Measurements from ENCODE around the gene ARCN1. TPM values are rescaled to one million over a fixed set of nuclear protein-coding genes. Genes with fewer than 3 reads are reported as not detected.

The ARCN1 gene
- total RNA-seq, 1 donor from 2014 or later = 88.7 TPM

DNA sequence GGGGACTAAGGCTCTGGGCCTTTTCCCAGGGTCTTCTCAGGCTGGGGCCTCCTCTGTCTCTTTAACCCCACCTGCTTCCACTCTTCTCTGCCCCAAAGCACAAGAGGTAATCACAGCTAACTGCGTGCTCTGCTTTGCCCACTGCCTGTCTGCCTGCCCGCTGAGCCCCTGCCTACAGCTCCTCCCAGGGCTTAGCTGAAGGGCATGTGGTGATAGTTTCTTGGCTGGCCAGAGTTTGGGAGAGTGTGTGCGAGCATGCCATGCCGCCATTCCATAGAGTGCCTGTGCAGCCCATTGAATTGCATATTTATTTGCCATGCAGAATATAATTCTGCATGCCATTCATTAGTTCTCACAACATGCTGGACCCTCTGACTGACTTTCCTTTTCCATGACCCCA lies 67.7 kb downstream of the ARCN1 start:
- no peak for DNase-seq (ENCODE audit: low read depth)
- no peak overlapping the region for H3K4me3 ChIP-seq (ENCODE audit: low read depth, low read length)
- TF ChIP-seq, protein P1, sequence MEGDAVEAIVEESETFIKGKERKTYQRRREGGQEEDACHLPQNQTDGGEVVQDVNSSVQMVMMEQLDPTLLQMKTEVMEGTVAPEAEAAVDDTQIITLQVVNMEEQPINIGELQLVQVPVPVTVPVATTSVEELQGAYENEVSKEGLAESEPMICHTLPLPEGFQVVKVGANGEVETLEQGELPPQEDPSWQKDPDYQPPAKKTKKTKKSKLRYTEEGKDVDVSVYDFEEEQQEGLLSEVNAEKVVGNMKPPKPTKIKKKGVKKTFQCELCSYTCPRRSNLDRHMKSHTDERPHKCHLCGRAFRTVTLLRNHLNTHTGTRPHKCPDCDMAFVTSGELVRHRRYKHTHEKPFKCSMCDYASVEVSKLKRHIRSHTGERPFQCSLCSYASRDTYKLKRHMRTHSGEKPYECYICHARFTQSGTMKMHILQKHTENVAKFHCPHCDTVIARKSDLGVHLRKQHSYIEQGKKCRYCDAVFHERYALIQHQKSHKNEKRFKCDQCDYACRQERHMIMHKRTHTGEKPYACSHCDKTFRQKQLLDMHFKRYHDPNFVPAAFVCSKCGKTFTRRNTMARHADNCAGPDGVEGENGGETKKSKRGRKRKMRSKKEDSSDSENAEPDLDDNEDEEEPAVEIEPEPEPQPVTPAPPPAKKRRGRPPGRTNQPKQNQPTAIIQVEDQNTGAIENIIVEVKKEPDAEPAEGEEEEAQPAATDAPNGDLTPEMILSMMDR (conservative IDR thresholded peaks at IDR 0.05; ENCODE audit: low read depth, low read length) = no peak

DNA sequence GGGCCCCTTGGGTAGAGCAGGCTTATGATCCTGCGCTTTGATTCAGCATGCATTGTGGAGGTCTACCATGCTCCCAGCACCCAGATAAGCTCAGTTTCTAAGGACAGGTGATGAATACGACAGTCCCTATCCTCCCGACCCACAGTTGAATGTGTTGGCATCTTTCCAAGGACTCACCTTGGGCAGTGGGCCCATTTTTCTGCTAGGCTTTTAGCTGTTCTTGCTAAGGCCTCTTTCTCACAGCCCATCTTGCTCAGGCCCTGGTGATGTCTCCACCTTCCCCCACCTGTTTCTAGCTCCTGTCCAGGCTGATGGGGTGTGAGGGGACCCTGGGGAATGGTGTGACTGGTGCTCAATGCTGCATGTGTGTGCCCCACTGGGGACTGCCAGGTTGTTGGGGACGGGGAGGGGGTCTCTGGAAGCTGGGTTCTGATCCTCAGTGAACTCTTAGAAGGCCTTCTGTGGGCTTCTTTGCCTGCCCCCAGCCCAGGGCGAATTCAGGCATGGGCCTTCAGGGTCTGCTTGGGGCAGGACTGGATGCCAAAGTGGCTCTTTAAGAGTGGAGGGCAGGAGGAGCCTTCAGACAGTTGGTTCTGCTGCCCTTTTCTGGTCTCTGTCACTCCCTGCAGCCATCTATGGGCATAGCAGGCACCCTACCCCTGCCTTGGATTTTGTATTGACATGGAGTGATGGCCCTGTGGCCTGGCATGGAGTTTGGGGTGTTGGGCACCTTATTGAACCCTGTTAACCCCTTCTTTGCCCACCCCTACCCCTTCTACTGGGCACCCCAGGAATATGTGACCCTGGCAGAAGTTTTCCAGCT lies 68.3 kb downstream of the ARCN1 start:
- TF ChIP-seq, protein P1 (conservative IDR thresholded peaks at IDR 0.05; ENCODE audit: low read depth, low read length) = peak; percentile 43
- no peak for DNase-seq (ENCODE audit: low read depth)
- H3K4me3 ChIP-seq (ENCODE audit: low read depth, low read length) = no peak overlapping the region

DNA sequence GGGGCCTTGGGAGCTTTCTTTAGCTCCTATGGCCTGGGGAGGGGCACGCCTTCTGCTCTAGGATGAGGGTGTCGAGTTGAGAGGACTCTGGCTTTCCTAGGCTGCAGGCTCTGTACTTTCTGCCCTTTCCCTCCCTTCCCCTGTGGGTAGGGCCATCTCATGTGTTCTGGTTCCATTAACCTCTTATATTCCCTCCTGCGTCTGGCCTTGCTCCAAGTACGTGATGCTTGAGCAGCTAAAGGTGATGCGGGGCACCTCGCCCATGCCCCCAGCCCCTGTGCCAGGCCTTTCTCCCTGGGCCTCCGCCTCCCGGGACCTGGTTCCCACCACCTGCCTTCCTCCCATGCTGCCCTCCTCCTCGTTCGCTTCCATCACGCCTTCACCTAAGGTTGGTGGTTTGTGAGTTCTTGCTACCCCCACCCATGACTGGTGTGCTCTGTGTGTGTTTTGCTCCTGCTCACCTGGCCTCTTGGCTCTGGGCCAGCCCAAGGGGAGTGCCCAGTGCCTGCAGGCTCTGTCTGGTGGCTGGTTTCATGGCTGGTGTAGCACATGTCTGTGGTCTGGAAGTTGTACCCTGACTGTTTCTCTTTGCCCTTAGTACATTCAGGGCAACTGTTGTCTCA lies 69.3 kb downstream of the ARCN1 start:
- DNase-seq (ENCODE audit: low read depth) = no peak
- TF ChIP-seq, protein P1 (conservative IDR thresholded peaks at IDR 0.05; ENCODE audit: low read depth, low read length) = no peak
- H3K4me3 ChIP-seq (ENCODE audit: low read depth, low read length) = no peak overlapping the region

DNA sequence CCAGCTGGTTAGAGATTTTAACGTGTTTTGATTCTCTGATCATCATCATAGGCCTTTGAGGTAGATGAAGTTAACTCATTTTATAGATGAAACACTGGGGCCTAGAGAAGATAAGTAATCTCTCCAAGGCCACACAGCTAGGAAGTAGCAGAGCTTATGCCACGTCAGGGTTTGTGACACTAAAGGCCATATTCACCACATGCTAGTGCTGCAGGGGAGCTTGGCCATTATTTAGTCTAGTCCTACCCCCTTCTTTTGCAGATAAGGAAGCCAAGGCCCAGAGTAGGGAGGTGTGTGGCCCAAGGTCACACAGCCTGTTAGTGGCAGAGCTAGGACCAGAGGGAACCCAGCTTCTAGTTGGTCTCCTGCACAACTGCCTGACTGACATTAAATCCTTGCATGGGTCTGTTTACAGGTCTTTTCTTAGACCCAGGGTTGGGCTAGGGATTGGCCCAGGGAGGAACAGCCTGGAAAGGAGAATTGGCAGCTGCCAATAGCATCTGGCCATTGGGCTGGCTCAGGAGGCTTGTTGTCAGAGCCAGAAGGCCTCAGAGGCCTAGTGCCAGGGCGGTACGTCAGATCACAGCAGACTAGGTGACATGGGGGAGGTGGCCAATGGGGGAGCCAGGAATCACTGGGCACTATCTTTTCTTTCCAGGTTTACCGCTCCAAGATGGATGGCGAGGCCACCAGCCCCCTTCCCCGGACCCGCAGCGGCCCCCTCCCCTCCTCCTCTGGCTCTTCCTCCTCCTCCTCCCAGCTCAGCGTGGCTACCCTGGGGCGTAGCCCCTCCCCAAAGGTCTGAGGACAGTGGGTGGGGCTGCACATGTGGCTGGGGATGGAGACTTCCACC lies 71.2 kb downstream of the ARCN1 start:
- no peak for DNase-seq (ENCODE audit: low read depth)
- TF ChIP-seq, protein P1 (conservative IDR thresholded peaks at IDR 0.05; ENCODE audit: low read depth, low read length) = no peak
- H3K4me3 ChIP-seq (ENCODE audit: low read depth, low read length) = no peak overlapping the region

DNA sequence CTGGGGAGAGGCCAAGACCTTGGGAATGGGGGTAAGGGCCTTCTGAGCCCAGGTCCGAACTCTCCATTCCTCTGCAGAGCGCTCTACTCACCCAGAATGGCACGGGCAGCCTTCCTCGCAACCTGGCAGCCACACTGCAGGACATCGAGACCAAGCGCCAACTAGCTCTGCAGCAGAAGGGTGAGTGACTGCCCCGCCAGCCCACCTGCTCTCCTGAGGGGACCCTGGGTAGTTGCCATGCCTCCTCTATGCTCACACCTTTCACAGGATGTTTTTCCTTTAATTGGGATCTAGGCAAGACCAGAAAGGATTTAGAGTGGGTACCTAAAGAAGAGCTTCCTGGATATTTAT lies 71.8 kb downstream of the ARCN1 start:
- TF ChIP-seq, protein P1 (conservative IDR thresholded peaks at IDR 0.05; ENCODE audit: low read depth, low read length) = no peak
- no peak for DNase-seq (ENCODE audit: low read depth)
- no peak overlapping the region for H3K4me3 ChIP-seq (ENCODE audit: low read depth, low read length)

DNA sequence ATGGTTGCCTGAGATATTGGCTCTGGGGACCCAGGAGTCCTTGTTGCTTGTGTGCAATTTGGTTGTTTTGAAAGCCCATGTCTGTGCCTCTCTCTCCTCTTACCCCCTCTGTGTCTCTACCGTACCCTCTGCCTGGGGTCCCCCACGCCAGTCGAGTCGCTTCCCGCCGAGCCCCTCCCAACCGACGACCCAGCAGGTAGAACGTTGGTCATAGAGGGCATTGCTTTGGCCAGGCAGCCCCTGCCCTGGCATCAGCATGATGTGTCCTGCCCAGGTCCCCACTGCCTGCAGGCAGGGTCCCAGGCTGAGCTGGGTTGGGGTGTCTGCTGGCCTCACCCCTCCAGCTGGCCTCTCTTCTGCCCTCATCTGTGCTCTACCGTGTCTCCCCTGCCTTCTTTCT lies 72.3 kb downstream of the ARCN1 start:
- no peak for DNase-seq (ENCODE audit: low read depth)
- TF ChIP-seq, protein P1 (conservative IDR thresholded peaks at IDR 0.05; ENCODE audit: low read depth, low read length) = no peak

More for the DNA sequence above, 72.3 kb downstream of the ARCN1 start:
- H3K4me3 ChIP-seq (ENCODE audit: low read depth, low read length) = no peak overlapping the region

Measured in epithelial cell of proximal tubule (primary cell).